Activated CD4-positive, alpha-beta T cell treated with anti-CD3 and anti-CD28 coated beads for 48 hours (primary cell): ENCODE measurements around the gene CACNA1C.
A peak's percentile ranks its signal among the peaks of the same experiment; 100 is the strongest.

Experiments
- DNase-seq: peaks from one replicate; pipeline ENCODE4 v3.0.0-alpha.2; 2020

The CACNA1C gene

DNA sequence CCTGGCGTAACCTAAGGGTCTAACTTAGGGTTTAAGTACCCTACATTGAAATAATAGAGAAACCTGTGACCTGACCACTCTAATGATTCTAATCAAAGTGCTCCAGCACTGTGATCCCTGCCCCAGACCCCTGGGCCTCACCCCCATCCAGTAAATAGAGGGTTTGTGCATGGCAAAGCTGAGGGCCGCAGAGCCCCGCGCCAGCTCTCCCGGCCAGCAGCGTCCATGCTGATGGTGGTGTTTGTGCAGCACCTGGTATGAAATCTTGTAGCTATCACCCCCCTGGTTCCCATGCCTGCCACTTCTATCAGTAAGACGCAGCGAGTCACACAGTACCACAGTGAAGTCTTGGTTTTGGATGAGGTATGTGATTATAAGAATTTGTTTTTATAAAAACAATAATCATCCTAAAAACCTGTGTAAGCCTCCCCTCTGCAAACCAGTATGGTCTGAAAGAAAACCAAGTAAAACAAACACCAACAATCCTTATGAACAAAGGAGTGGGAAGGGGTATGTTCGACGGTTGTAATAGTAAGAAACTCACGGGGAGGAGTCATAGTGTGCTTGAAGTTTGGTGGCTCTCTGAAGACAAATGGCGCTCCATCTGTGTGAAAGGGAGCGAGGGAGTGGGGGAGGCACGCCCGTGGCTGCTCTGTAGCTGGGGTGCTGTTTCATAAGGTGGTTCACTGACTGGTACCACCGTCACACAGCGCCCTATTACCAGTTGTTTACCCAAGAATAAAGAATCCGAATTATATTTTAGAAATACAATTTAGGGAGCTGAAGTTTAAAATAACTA is 156.2 kb downstream of the CACNA1C start:
- no peak for DNase-seq

GRCh38 chr12:2211119-2211518 is 158.3 kb downstream of the CACNA1C start:
- DNase-seq: no peak

- DNase-seq: no peak
These were observed 159.8 kb downstream of the CACNA1C start for GRCh38 chr12:2212537-2212936.

- no peak for DNase-seq
These were observed 160.4 kb downstream of the CACNA1C start for GRCh38 chr12:2212971-2213869.

GRCh38 chr12:2214411-2214810 is 161.6 kb downstream of the CACNA1C start:
- no peak for DNase-seq

- no peak for DNase-seq
These were observed 163.1 kb downstream of the CACNA1C start for GRCh38 chr12:2215709-2216560.

GRCh38 chr12:2218706-2219105 is 165.9 kb downstream of the CACNA1C start:
- DNase-seq: no peak

DNA sequence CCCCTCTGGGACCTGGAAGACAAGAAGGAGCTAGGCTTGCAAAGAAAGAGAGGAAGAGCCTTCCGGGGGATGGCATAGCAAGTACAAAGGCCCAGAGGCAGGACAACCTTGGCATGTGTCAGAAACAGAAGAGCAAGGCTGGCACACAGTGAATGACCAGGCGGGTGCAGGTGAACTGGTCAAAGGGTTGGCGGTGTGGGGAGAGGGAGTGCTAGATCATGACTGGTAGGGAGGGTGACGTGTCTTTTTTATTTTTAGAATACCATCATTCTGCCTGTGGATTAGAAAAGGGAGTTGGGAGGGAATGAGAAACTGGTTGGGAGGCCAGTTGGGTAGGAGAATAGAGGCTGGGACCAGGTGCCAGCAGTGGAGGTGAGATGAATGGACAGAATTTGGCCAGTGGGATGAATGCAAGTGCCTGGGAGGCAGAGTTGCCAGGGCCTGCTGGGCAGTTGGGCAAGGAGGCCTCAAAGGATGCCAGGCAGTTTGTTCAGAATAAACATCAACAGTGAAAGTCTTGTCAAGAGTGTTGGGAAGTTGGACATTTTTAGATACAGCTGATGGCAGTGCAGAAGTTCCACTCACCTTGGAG is 168.3 kb downstream of the CACNA1C start:
- DNase-seq: no peak

DNA sequence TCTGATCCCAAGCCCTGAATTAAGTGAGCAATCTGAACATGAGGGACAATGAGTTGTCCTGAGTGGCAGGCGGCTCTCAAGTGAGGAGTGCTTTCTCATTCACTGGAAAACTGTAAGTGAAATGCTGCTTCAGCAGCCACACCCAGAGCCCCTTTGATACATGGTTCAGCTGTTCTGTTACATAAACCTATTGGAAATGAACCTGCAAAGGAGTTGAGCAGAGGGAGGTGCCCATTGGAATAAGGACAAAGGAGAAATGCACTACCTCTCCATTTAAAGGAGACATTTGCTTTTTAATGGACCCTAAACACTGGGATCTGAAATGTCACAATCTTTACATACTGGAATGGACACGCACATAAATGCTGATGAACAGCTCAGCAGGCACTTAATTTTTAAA is 169.9 kb downstream of the CACNA1C start:
- no peak for DNase-seq

GRCh38 chr12:2224961-2225360 is 172.2 kb downstream of the CACNA1C start:
- no peak for DNase-seq

GRCh38 chr12:2225696-2226095 is 172.9 kb downstream of the CACNA1C start:
- DNase-seq: no peak

GRCh38 chr12:2226641-2227040 is 173.9 kb downstream of the CACNA1C start:
- DNase-seq: no peak

DNA sequence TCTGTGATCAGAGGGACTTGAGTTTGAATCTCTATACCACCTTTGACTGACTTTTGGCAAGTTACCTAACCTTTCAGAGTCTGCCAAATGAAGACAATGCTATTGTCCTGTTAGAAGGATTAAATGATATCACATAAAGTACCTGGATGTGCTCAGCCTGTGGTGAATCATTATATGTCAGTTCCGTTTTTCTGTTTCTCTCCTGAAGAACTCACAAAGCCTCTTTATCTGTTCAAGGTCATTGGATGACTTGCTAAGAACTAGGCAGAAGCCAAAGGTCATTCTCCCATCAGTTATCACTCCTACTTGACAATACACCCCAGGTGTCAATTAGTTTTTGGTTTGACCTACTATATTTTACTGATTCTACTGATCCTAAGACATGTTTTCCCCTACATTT is 174.6 kb downstream of the CACNA1C start:
- no peak for DNase-seq

DNA sequence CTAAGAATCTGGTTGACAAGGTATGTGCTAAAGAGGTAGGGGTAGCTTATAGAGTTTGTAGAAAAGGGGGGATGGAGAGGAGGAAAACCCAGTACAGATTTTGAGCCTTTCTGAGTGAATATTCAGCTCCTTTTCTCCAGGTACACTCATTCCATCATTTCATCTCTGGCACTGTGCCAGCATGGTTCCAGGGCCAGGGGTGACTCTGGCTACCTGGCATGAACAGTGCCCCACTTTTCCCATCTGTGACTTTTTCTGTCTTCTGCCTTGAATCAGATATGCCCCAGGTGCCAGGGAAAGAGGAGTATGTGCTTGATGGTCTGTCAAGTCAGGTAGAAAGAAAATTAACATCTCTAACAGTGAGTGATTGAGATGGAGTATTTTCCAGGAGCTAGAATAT is 175.7 kb downstream of the CACNA1C start:
- no peak for DNase-seq

GRCh38 chr12:2229661-2230539 is 177.1 kb downstream of the CACNA1C start:
- DNase-seq: no peak

- no peak for DNase-seq
These were observed 178.3 kb downstream of the CACNA1C start for GRCh38 chr12:2231011-2231595.

DNA sequence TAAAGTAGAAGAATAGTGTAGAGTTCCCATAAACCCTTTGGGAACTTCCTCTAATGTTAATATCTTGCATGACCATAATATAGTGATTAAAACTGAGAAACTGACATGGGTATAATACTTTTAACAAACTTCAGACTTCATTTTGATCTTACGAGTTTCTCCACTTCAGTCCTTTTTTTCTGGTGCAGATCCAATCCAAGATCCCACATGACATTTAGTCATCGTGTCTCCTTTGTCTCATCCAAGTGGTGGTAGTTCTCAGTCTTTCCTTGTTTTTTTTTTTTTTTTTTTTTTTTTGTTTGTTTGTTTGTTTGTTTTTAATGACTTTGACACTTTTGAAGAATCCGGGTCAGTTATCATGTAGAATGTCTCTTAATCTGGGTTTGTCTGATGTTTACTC is 179.2 kb downstream of the CACNA1C start:
- DNase-seq: no peak

- DNase-seq: peak; percentile 3
These were observed 180.2 kb downstream of the CACNA1C start for GRCh38 chr12:2233034-2233433.

DNA sequence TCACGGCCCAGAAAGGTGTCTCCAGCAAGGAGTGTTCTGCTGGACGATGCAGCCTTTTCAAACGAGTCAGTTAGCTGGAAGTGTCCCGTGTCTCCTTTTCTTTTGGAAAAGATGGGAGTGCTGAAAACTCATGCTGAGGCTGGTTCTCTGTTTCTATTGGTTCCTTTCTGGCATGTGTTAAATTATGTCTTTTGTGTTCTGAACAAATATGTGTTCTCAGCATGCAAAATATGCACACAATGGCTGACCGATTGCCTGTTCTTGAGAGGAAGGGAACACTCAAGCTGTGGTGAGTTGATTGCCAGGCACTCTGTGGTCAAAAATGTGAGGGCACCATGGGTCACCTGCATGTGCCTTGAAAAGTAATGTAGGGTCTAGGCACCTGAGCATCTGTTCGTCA is 181.3 kb downstream of the CACNA1C start:
- no peak for DNase-seq

DNA sequence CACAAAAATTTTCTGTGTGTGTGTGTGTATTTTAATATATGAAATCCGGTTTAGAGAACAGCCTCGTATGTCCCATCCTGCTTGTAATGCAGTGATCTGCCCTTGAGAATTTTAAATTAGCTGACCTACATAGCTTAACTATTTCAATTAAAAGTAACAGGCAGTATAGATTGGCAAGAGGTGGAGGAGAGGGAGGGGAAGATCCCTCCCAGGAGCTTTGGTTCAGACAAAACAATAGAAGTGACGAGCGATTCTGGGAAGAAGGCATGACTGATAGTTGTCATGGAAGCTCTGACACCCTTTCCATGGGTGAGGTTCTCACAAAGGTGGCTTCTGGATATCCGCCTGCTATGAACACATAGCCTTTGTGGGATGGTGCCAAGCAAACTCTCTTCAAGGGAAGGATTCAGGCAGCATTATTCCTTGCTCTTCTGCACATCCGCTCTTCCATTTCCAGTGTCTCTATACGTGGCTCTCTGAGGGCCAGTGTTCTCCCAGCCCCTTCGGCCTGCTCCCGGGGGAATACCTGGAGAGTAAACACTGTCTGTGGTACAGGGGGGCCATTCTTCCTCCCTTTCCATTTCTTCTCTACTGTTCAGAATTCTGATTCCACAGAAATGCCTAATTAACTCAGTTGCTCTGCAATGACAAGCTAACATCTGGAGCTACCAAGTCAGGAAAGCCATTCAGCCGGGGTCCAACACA is 182.0 kb downstream of the CACNA1C start:
- DNase-seq: no peak
